Upper lobe of right lung (tissue), 1 donor: ENCODE measurements around the gene HADHB. TPM values are rescaled to one million over a fixed set of nuclear protein-coding genes. Genes with fewer than 3 reads are reported as not detected.
"Not testable (repeated sequence)": the region's sequence is repeated elsewhere in the genome, so short reads cannot be mapped to it uniquely, and the experiment has no call there.

Source experiments
- ATAC-seq: fragments of 200-7000 bp; cut with Tn5 transposase; one replicate; pipeline ENCODE4 v1.9.1; 2020; ENCODE audit warnings: mild to moderate bottlenecking, moderate library complexity
- DNase-seq: peaks from one replicate; pipeline ENCODE4 v3.0.0-alpha.2; 2020
- H3K27ac ChIP-seq: fragments of 200-600 bp; one replicate; pipeline ENCODE4 v1.8.0; 2022
- H3K27me3 ChIP-seq: fragments of 200-600 bp; one replicate; pipeline ENCODE4 v1.8.0; 2022; ENCODE audit warnings: mild to moderate bottlenecking
- H3K36me3 ChIP-seq: fragments of 200-600 bp; one replicate; pipeline ENCODE4 v1.8.0; 2022
- H3K4me1 ChIP-seq: fragments of 200-600 bp; one replicate; pipeline ENCODE4 v1.8.0; 2022
- H3K4me3 ChIP-seq: fragments of 200-600 bp; one replicate; pipeline ENCODE4 v1.8.0; 2022; ENCODE audit warnings: mild to moderate bottlenecking
- H3K9me3 ChIP-seq: fragments of 200-600 bp; one replicate; pipeline ENCODE4 v1.8.0; 2022
- CTCF ChIP-seq: fragments of 200-600 bp; IDR thresholded peaks from one replicate; pipeline ENCODE4 v1.8.0; 2022; ENCODE audit warnings: antibody characterized with exemption
- intact Hi-C: fragments of 100-400 bp; cut with DNase I; formaldehyde crosslinking; loops from one replicate; pipeline ENCODE4 v1.11.0; 2022
- total RNA-seq: library from RNA; stranded (reverse); fragmentation: NEBNext Ultra II Directional; extraction: Animal tissue kit (Norgen Biotek cat#: 25700); gene quantifications from one replicate; pipeline ENCODE4 v1.2.1, GENCODE V29; 2021
- donor health status: DM: no; HTN: yes; CAD: no; lungs with severe emphysema.

Gene HADHB
- total RNA-seq, 1 donor from 2014 or later: 105 TPM

DNA sequence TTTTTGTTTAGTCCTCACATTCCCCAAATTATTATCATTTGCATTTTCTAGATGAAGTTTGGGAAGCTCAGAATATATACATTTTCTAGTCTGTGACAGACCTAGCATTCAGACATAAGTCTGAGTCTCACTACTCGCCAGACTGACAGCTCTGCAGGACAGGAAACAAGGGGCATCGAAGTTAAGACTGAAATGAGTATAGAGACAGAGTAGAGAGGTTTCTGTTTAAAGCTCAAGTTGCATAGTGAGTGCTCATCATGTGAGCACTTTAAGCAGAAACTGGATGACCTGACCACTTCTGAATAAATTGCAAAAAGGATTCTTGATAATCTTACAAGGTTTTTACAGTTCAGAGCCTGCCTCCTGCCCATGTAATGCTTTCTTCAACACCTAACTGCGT lies 1.1 kb downstream of the HADHB start:
- TF ChIP-seq CTCF: no peak
- H3K4me3 ChIP-seq: peak overlapping the region; percentile 89
- no peaks in the 10 kb centered on the region for H3K36me3 ChIP-seq
- H3K4me1 ChIP-seq: peaks cover 47% of the 10 kb centered on the region
- H3K9me3 ChIP-seq: no peaks in the 10 kb centered on the region
- no peak for DNase-seq
- ATAC-seq: no peak
- H3K27me3 ChIP-seq: no peaks in the 10 kb centered on the region
- intact Hi-C loops: no loop called here
- H3K27ac ChIP-seq: peak overlapping the region; percentile 100

DNA sequence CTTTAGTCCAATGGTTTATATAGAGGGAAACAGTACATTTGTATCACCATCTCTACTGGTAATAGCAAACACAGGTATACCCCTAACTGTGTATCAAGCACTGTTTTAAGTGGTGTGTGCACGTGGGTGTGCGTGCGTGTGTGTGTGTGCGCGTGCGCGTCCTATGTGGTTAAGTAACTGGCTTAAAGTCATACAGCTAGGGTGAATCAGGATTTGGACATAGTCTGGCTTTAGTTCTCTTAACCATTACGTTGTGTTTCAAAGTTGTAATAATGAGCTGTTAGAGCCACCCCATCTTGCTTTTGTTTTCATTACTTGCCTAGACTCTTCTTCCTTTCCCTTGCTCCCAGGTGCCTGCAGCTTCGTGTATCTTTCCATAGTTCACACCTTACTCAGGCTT lies 2.1 kb downstream of the HADHB start:
- intact Hi-C loops: no loop called here
- H3K4me3 ChIP-seq: no peak overlapping the region

DNA sequence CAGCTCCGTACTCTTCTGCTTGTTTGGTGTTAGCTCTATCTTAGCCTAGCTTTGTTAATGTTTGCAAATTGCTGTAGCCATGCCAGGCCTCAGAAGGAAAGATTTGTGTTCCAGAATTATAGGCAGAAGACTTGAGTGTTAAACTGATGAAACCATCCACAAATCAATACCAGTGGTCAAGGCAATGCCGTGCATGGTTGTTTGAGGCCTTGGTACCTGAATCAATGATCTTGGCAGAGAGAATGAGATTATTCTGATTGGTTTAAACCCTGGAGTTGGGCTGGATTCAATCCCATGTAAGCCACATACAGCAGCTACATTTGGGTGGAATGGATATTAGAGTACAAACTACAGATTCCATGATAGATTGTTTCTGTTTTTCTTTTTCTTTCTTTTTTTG lies 4.9 kb downstream of the HADHB start:
- no peak overlapping the region for H3K27ac ChIP-seq
- no peaks in the 10 kb centered on the region for H3K36me3 ChIP-seq
- no peaks in the 10 kb centered on the region for H3K27me3 ChIP-seq
- H3K4me1 ChIP-seq: peaks cover 27% of the 10 kb centered on the region
- TF ChIP-seq CTCF: no peak
- intact Hi-C loops: no loop called here
- DNase-seq (no peak), ATAC-seq (no peak)
- no peak overlapping the region for H3K4me3 ChIP-seq
- no peaks in the 10 kb centered on the region for H3K9me3 ChIP-seq

More for the DNA sequence above, 2.1 kb downstream of the HADHB start:
- no peak for TF ChIP-seq CTCF
- Histone ChIP-seq H3K36me3 (no peaks in the 10 kb centered on the region), H3K4me1 (peaks cover 38% of the 10 kb centered on the region), H3K27me3 (no peaks in the 10 kb centered on the region), H3K27ac (no peak overlapping the region), H3K9me3 (no peaks in the 10 kb centered on the region)
- ATAC-seq: no peak
- no peak for DNase-seq

GRCh38 chr2:26251893-26252292 lies 7.2 kb downstream of the HADHB start:
- H3K4me1 ChIP-seq: peaks cover 12% of the 10 kb centered on the region
- no peaks in the 10 kb centered on the region for H3K36me3 ChIP-seq
- H3K4me3 ChIP-seq: no peak overlapping the region
- no peaks in the 10 kb centered on the region for H3K27me3 ChIP-seq
- no peaks in the 10 kb centered on the region for H3K9me3 ChIP-seq
- intact Hi-C loops: no loop called here
- DNase-seq: no peak
- TF ChIP-seq CTCF: no peak
- peak; percentile 32 for ATAC-seq
- no peak overlapping the region for H3K27ac ChIP-seq

- Histone ChIP-seq H3K4me1 (peaks cover 6% of the 10 kb centered on the region), H3K9me3 (no peaks in the 10 kb centered on the region), H3K36me3 (peaks cover 27% of the 10 kb centered on the region), H3K27ac (no peak overlapping the region), H3K27me3 (no peaks in the 10 kb centered on the region), H3K4me3 (no peak overlapping the region)
- no peak for TF ChIP-seq CTCF
- DNase-seq (no peak), ATAC-seq (peak; percentile 74)
- intact Hi-C loops: no loop called here
Measured at GRCh38 chr2:26255759-26256384, 11.1 kb downstream of the HADHB start.

GRCh38 chr2:26258836-26259235 lies 14.1 kb downstream of the HADHB start:
- H3K36me3 ChIP-seq: peaks cover 41% of the 10 kb centered on the region
- ATAC-seq, H3K4me3 ChIP-seq, H3K4me1 ChIP-seq, H3K9me3 ChIP-seq, H3K27me3 ChIP-seq, DNase-seq, intact Hi-C loops, H3K27ac ChIP-seq: not testable (repeated sequence)
